GM19397 (cell line): Measurements from ENCODE around the gene EAPP.
"Not testable (repeated sequence)": the region's sequence is repeated elsewhere in the genome, so short reads cannot be mapped to it uniquely, and the experiment has no call there.

Experiments used
- ATAC-seq: cut with Tn5 transposase; IDR thresholded peaks from one replicate; pipeline ENCODE4 v1.9.1; 2021; ENCODE audit warnings: mild to moderate bottlenecking, moderate library complexity; ENCODE audit not compliant: unreplicated experiment

The EAPP gene

GRCh38 chr14:34488528-34488927 lies 51.0 kb downstream of the EAPP start:
- no peak for ATAC-seq

- ATAC-seq: no peak
Observed at GRCh38 chr14:34484726-34485125, 54.8 kb downstream of the EAPP start.

DNA sequence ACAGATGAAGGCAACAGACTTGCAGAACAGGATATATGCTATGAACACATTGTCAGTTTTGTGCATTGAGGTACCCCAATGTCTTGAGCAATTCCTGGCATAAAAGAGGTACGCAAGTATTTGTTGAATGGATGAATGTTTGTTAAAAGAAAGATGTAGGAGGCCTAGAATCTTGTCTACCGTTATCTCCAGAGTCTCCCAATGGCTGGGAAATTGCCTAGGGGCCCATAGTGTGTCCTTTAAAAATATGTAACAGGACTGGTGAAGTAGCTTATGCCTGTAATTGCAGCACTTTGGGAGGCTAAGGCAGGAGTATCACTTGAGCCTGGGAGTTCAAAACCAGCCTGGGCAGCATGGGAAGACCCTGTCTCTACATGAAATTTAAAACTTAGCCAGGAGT lies 57.0 kb downstream of the EAPP start:
- ATAC-seq: no peak

- ATAC-seq: no peak
Observed at GRCh38 chr14:34479694-34480093, 59.8 kb downstream of the EAPP start.

- no peak for ATAC-seq
Observed at GRCh38 chr14:34478261-34478660, 61.2 kb downstream of the EAPP start.

- ATAC-seq: not testable (repeated sequence)
Observed at GRCh38 chr14:34476036-34476435, 63.5 kb downstream of the EAPP start.

DNA sequence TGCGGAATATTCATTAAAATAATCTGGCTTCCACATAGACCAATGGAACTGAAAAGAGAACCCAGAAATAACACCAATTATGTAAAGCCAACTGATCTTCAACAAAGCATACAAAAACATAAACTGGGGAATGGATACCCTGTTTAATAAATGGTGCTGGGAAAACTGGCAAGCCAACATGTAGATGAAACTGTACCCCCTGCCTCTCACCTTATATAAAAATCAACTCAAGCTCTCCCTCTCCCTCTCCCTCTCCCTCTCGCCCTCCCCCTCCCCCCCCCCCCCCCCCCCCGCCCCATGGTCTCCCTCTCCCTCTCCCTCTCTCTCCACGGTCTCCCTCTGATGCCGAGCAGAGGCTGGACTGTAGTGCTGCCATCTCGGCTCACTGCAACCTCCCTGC lies 64.3 kb downstream of the EAPP start:
- no peak for ATAC-seq

DNA sequence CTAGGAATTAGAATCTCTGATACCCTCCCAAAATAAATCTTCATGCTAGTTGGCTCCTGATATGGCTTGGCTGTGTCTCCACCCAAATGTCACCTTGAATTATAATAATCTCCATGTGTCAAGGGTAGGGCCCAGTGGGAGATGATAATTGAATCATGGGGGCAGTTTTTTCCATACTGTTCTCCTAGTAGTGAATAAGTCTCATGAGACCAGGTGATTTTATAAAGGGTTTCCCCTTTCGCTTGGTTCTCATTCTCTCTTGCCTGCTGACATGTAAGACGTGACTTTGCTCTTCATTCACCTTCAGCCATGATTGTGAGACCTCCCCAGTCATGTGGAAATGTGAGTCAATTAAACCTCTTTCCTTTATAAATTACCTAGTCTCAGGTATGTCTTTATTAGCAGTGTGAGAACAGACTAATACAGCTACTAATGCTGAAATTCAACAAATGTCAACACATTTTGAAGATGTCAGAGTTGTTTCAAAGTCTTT lies 65.3 kb downstream of the EAPP start:
- ATAC-seq: no peak

DNA sequence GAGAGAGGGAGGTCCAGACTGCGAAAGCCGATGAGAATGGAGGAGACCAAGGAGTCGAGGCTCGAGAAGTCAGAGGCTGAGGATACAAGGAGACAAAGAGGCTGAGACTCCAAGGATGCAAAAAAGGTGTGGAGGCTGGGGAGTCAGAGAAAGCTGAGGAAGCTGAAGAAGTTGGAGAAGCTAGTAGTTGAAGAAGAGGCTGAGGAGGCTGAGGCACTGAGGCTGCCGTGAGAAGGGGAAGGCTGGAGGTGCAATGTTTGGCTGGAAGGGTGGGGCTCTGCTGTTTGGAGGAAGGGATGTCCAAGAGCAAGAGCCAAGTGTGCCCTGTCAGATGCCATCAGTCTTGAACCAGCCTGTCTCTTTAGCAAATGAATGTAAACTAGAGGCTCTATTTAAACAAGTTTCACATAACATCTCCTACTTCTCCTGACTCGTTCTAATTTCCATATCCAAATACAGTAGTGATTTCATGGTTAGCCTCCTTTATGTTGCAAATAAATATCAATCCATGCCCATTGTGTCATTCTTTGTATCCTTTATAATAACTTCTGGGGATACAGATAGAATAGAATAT lies 66.7 kb downstream of the EAPP start:
- no peak for ATAC-seq

DNA sequence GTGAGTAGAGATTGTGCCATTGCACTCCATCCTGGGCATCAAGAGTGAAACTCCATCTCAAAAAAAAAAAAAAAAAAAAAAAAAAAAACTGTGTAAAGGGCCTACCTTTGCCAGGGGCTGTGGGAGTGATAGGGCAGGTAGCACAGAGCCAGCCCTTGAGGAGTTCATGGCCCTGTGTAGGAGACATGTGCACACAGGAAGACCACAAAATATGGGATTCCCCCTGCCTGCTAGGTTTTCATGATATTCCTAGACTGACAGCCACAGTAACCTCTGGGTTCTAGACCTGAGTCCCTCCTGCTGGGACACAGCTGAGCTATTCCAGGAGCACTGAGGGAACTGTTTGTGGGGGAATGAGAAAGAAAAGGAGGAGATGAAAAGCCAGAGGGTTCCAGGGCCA lies 69.2 kb downstream of the EAPP start:
- no peak for ATAC-seq

DNA sequence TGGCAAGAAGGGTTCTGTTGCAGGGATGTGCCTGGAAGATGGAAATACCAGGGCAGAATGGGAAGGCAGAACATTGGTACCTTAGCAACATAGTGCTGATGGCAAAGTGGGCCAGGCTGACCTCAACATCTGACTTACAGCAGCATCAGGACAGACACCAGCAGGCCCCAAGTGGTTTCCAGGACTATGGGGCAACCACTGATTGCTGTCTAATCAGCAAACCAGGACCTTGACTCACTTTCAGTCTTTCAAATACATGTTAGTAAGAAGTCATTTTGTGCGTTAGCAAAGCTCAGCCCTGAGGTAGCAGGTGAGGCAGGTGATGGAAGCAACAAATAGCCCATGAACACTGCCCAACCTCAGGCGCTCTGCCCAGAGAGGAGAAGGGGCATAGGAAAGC lies 72.8 kb downstream of the EAPP start:
- ATAC-seq: no peak
